GM18520 (cell line): ENCODE measurements around the gene TNS3.

ENCODE experiments used
- ATAC-seq: cut with Tn5 transposase; IDR thresholded peaks from one replicate; pipeline ENCODE4 v1.9.1; 2021; ENCODE audit not compliant: unreplicated experiment

Gene TNS3

DNA sequence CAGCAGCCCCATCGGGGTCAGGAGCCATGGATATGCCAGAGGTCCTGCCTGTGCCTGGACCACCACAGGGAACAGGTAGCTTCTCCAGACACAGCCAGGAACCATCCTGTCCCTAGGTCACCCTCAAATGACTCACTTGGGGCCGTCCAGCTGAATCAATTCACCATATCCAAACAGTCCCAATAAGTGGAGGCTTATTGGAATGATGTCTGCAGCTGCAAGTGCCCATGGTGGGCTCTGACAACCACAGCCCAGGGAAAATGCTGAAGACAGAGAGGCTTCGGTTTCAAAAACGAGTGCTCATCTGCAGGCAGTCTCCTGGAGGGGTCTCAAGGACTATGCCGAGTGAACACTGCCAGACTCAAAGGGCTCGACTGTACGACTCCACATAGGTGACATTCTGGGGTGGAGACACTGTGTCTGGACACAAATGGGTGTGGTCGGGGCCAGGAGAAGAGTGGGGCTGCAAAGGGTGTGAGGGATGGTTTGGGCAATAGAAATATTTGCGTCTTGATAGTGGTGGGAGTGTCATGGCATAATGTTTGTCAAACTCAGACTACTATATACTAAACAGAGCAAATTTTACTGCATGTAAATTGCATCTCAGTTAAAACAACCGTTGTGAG, 204.8 kb downstream of the TNS3 start:
- no peak for ATAC-seq

DNA sequence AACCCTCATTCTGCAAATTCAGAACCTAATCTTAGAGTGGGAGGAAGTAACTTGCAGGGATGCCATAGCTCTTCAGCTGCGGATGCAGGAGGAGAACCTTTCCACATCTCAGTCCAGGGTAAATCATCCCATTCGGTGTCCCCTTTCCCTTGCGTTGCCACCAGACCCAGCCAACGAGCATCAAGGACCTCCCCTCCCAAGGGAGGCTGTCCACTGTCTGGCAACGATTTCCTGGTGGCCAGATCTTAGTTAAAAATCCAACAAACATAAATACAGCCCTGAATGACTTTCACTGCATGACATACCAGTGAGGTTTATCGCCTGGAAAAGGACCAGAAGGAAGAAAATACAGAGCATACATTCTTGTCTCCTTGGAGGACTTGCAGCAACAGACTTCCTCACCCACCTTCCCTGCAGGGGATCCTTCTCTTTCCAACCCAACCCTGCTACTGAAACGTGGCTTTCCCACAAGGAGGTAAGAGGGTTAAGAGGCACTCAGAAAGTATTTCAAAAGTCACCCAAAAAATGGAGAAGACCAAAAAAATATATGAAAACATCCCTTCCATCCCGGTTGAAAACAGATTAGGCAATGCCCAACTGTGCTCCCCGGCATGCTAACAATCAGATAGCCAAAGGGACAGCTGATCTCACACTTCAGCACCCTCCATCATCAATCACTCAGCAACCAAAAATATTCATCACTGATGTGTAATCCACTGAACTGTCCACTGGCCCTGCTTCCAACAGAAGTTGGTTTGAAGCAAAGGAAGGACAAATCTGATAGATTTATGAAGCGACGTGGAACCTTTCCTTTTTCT, 206.6 kb downstream of the TNS3 start:
- ATAC-seq, result no peak

DNA sequence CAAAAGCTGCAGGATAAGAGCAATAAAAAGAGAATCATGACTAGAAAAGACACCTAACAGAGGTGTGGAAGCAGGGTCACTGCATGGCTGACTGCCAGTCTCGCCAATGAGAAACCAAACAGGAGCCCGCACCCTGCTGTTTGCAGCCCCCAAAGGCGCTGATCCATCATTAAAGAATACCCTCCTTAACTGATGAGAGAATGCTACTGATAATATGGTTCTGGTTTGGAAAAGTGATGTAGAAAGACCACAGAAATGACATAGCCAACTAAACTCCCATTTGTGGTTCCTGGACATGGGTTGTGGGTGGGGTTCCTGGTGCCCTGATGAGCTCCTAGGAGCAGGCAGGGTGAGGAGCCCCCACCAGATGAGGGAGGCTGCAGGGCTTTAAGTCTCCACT, 207.4 kb downstream of the TNS3 start:
- ATAC-seq, result no peak

DNA sequence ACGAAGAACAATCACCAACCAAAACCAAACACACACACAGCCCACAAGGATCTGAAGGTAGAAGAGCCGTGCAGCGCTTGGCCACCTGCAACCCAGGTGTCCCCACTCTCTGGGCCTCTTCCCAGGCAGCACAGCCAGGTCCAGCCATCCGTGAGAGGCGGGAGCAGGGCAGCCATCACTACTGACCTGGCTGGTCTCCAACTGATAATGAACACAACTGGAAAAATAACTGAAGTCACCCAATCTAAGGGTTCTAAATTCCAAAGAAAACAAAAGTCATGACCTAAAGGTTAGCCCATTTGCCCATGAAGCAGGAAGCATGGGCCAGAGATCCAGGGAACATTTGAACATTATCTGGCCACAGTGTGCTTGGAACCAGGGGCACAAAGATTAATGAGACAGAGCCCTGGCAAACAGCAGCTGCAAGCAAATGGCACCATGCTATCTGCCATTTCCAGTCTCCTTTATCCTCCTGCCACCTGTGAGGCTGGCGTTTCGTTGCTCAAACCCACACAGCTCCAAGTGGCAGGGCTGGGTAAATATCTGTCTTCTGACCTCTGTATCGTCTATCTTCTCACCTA, 207.9 kb downstream of the TNS3 start:
- no peak for ATAC-seq

DNA sequence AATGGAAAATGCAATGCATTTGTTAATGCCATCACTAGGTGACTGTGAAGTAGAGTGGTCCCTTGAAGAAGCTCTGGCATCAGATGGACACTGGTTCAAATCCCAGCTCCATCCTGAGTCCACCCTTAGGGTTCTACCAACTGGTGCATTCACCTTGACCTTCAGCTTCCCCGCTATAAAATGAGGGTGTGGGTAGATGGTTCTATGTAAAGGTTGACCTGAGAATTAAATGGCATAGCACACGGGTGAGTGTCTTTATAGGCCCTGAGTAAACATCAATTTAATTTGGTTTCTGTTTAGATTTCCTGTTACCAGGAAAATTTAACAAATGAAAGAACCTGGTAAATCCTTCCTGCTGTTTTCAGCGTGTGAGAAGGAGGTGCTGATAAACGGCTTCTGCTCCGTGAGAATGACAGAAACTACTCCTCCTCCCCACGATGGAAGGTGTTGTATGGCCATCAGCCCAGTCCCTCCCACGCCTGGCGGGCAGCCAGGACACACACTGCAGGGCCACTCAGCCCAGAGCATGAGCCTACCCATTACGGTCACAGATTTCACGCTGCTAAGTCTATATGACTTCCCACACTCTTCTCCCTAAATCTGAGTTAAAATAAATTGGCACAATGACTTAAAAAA, 210.1 kb downstream of the TNS3 start:
- ATAC-seq, result no peak

DNA sequence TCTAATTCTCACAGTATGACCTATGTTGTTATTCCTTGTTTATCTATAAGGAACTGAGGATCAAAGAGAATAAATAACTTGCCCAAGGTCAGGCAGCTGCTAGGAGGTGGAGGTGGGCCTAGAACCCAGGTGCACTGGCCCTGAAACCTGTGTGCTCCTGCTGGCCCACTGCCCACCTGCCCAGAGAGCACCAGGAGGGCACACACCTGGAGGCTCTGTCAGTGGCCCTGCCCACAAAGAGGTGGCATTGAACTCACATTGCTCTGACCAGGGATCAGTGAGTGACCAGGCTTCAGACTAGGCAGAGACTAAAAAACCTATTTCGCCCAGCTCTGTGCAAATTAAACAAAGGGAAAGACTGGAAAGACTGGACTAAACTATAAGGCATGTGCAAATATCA, 210.6 kb downstream of the TNS3 start:
- ATAC-seq, result no peak

DNA sequence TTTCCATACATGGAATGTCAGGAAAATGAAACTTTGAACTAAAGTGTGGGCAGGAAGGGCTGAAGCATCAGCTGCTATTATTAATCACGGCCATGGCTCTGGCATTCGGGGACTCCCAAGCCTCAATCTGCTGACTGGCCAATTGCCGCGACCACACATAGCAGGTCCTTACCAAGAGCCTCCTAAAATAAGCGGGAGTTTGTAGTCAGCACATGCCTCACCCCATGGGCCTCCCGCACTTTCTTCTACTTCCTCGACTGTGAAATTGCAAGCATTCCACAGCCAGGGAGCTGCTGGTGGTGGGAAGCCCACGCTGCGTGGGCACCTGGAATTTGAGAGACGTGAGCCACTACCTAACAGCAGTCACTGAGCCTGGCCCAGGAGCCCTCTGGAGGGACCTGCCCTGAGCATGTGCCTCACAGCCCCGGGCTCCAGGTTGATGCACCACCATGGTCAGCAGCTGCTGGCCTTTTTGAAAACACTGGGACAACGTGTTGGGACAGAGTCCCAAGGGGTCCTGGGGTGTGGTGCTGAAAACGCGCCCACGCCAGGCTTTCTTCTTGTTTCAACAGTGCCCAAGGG, 211.4 kb downstream of the TNS3 start:
- no peak for ATAC-seq

DNA sequence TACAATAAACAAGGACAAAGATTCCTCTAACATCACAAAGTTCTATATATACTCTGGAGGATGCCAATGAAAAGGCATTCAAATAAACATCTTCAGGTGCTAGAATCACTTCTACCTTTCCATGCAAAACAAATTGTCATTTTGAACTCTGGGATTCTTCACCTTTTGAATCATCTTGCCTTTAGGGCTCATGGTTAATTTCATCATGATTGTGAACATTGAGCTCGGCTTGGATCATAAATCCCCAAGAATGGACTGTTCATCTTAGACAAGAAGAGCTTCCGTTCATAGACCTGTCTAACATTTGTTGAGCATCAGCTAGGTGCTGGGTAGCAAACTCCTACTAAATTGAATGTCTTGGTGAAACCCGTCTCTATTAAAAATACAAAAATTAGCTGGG, 212.2 kb downstream of the TNS3 start:
- ATAC-seq, result no peak

DNA sequence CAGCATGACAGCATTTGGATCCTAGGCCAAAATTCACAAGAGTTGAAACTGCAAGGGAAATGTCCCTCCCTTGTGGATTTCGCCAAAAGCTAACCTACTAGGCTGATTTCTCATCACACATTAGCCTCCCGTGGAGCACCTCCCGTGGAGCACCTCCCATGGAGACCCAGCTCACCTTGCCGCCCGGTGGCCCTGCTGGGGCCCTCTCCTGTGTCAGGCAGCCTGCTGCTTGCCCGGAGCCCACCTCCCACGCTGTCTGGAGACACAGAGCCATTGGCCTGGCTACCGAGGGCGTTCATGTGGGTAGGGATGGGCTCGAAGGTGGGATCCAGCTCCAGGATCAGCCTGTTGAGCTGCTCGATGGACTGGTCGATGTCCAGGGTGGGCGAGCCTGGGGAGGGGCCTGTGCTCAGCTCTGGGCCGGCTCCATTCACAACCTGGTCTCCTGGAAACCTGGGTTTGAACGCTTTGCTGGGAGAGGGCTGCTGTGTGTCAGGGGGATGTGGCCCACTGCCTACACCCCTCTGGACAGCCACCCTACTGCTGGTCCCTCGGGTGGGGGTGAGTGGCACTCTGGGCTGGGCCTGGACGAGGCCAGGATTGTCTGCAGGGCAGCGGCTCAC, 213.6 kb downstream of the TNS3 start:
- no peak for ATAC-seq

DNA sequence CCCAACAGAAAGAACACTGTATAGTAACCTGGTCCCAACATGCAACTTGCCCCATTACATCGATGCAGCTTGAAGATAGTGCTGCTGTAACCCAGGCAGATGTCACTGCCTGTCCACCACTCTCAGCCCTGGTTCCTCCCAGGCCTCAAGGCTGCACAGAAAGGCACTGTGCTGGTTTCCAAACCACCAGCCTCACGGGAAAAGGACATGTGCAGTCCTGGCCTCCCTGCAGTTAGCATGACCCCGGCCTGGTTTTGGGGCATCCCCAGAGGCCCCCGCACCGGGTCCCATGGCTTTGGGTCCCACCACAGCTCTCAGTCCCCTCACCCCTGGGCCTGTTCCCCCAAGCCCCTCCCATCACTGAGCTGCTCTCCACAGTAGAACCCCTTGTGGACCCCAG, 214.5 kb downstream of the TNS3 start:
- no peak for ATAC-seq

DNA sequence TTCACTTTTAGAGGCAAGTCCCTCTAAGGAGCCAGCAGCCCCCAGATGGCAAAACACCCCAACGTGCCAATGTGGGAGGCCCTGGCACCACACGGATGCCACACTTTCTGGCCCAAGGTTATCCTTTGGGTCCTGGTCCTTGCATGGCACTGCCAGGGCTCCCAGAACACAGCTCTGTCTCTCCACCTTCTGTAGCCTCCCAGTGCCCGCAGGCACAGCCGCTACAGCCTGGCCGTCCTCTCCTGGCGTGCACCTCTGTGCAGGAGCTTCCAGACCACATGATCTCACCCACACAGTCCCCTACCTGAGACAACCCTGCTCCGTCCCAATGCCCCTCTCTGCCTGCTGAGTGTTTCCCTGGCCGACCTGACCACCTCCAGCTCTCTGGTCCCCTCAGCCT, 215.0 kb downstream of the TNS3 start:
- no peak for ATAC-seq

DNA sequence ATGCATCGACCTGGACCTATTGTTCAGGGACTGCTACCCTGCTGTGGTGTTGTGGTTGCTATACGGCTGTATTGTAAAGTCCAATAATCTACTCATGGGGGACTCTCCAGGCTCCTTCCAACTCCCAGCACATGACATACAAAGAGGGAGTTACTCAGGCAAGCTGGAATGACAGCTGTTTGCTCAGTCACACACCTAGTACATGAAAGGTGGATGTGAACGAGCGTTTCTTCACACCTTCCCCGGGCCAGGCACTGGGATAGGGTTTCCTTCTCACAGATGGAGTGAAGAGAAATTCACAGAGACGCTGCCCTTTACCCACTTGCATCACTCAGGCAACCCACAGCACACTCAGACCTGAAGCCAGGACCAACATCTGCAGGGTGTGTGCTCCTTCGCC, 215.7 kb downstream of the TNS3 start:
- no peak for ATAC-seq

DNA sequence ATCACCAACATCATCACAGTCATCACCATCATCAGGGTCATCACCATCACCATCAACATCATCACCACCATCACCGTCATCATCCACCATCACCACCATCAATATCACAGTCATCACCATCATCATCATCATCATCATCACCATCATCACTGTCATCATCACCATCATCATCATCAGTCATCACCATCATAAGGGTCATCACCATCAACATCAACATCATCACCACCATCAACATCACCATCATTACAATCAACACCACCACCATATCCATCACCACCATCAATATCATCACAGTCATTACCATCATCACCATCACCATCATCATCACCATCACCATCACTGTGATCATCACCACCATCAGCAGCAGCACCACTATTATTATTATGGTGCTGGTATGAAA, 218.9 kb downstream of the TNS3 start:
- ATAC-seq, result no peak

DNA sequence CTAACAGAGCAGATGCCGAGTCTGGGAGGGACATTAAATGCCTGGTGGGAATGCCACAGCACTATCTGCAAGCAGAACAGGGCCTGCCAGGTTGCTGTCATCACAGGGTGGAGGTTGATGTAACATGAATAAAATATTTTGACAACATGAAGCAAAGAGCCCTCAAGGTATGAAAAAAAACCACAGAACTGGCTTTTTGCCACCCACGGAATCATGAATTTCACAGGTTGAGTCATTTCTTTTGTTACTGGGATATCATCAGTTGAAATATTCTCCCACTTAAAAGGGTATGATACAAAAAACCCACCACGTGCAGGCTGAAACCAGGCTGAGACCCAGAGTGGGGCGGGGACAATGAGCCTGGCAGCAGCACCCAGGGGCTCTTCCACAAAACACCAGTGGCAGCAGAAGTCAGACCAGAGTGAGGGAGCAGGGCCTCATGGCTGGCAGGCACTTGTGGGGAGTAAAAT, 220.1 kb downstream of the TNS3 start:
- no peak for ATAC-seq

DNA sequence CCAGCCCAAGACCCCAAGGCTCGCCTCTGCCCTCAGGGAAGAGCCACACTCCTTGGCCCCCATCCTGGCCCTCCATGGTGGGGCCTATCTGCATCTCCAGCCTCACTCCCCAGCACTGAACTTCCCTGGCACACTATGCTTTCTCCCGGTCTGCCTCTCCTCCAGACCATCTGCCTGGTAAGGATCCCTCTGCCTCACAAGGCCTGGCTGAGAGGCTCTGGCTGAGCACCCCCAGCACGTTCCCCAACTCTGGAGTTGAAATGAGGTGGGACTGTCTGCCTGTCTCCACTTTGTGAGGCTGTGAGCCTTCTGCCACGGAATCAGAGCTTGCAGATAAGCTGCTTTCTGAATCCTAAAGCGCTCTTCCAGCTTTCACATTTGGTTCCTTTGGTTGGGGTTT, 220.7 kb downstream of the TNS3 start:
- ATAC-seq, result no peak

DNA sequence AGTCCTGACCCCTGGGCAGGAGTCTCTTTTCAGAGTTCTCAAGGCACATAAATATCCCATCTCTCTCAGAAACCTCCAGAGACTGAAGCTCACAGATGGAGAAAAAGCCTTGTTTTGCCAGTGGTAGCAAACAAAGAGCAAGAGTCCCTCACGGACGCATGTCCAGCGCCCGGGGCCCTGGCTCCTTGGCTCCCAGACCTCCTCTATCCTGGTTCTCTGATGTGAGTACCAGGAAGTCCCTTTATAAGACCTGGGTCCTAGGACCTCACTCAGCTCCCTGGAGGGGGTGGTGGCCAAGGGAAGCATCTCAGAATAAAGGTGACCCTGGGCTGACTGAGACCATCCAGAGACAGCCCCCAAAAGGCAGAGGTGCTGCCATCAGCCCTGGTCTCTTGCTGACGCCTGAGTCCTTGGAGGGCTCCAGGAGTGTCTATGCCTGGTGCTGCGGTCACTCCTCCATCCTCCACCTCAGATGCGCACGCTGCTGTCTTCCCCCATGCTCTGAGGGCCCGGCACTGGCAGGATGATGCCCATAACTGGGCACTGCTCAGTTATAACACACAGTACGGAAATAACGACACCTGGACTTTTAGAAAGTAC, 221.5 kb downstream of the TNS3 start:
- ATAC-seq, result no peak

DNA sequence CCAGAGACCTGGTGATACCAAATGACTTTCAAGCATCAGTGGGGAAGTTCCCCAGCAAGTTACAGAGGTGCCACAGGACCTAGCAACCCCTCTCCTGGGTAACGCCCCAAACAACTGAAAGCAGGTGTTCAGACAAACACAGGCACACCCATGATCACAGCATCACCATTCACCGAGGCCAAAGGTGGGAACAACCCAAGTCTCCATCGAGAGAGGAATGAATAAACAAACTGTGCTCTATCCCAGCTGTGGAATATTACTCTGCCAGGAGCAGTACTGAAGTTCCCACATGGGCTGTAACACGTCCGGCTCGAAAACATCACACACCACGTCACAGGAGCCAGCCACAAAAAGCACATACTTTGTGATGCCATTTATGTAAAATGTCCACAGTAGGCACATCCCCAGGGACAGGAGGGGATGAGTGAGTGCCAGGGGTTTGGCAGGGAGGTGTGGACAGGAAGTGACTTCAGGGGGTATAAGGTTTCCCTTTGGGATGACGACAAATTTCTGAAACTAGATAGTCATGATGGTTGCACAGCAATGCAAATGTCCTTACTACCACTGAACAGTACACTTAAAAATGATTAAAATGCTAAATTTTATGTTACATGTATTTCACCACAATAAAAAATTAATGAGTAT, 222.8 kb downstream of the TNS3 start:
- no peak for ATAC-seq

DNA sequence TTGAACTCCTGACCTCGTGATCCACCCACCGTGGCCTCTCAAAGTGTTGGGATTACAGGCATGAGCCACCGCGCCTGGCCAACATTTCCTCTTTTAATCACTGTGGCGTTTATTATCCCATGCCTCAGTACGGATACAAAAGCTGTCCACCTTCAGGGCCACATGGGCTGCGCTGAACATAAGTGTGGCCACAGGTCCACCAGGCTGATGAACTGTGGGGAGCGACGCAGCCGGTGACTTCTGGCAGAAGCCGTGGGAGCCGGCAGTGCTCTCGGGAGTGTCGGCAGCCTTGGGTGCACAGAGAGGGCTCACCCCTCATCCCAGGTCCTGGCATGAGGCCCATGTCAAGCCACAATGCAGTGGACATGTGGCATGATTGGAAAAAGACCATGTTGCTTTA, 223.6 kb downstream of the TNS3 start:
- ATAC-seq, result no peak

DNA sequence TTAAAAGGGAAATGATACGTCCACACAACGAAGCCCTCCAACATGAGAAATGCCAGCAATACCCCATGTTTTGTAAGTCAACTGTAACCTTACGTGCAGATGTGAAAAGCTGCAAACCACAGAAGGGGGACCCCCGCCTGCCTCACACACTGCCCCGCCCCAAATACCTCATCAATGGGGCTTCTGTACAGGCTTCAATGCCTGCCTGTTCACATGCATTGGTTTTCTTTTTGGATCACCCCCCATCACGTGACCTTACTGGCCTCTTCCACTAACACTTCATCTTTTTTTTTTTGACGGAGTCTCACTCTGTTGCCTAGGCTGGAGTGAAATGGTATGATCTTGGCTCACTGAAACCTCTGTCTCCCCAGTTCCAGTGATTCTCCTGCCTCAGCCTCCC, 224.0 kb downstream of the TNS3 start:
- no peak for ATAC-seq

DNA sequence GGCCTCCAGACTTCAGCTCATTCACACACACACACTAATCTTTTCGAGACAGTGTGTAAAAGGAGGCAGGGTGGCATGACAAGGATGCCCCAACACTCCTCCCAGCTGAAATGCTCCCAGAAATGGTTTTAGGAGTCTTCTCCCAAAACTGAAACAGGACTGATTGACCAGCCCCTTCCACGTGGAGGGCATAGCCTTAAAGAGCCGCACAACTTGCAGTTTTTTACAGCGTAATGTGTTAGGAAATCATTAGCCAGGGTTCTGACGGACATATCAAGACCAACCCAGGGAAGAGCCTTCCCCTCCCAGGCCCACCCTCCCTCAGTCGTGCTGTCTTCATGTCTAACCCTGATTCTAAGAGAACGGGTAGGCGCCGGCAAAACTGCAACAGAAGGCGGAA, 224.6 kb downstream of the TNS3 start:
- ATAC-seq, result no peak
